IMR-90 (cell line): ENCODE data around the gene OBP2B. TPM values are rescaled to one million over a fixed set of nuclear protein-coding genes. Genes with fewer than 3 reads are reported as not detected.

ENCODE experiments used
- ATAC-seq: fragments of 200-7000 bp; cut with Tn5 transposase; 2 replicates; pipeline ENCODE4 v1.9.1; 2020; ENCODE audit warnings: low read depth, mild to moderate bottlenecking, moderate library complexity
- BruUV-seq: library from RNA; stranded (reverse); fragments of 400-500 nt; replicated peaks from 2 replicates; lab custom pipeline; 2021; lab: Mats Ljungman, UMichigan
- CTCF ChIA-PET: fragments of 300-600 bp; formaldehyde crosslinking; extraction: SDS; loops from one replicate; lab custom pipeline; 2021; ENCODE audit warnings: antibody characterized with exemption; lab: Yijun Ruan, JAX
- POLR2A ChIA-PET: fragments of 300-600 bp; sonication (Branson Sonifier 250); formaldehyde crosslinking; loops from one replicate; lab custom pipeline; 2022; ENCODE audit warnings: antibody characterized with exemption; ENCODE audit not compliant: unreplicated experiment; lab: Charles Lee
- DNase-seq: peaks from one replicate; pipeline ENCODE4 v3.0.0; 2013
- H2AFZ ChIP-seq: replicated peaks from 2 replicates; pipeline ENCODE3; 2013; ENCODE audit warnings: low read length, mild to moderate bottlenecking; ENCODE audit not compliant: poor library complexity
- H2AK5ac ChIP-seq: 2 replicates; pipeline ENCODE4 v1.6.1; 2013; ENCODE audit warnings: low read depth, low read length, inconsistent platforms
- H2AK9ac ChIP-seq: replicated peaks from 2 replicates; pipeline ENCODE3; 2013; ENCODE audit warnings: mild to moderate bottlenecking, low read depth, low read length, moderate library complexity; ENCODE audit not compliant: poor library complexity
- H2BK120ac ChIP-seq: 2 replicates; pipeline ENCODE4 v1.6.1; 2013; ENCODE audit warnings: low read depth, low read length, inconsistent platforms
- H2BK15ac ChIP-seq: 3 replicates; pipeline ENCODE4 v1.6.1; 2013; ENCODE audit warnings: low read depth, low read length, inconsistent platforms
- H2BK20ac ChIP-seq: 2 replicates; pipeline ENCODE4 v1.6.1; 2013; ENCODE audit warnings: low read depth, mild to moderate bottlenecking, inconsistent platforms, low read length, moderate library complexity
- H2BK5ac ChIP-seq: 2 replicates; pipeline ENCODE4 v1.6.1; 2013; ENCODE audit warnings: mild to moderate bottlenecking, low read depth, low read length, inconsistent platforms; ENCODE audit not compliant: poor library complexity, severe bottlenecking
- H3K14ac ChIP-seq: replicated peaks from 2 replicates; pipeline ENCODE4 v1.6.1; 2013; ENCODE audit warnings: low read depth, low read length, inconsistent platforms
- H3K18ac ChIP-seq: 2 replicates; pipeline ENCODE4 v1.6.1; 2013; ENCODE audit warnings: low read depth, low read length, control low read depth
- H3K23ac ChIP-seq: 2 replicates; pipeline ENCODE4 v1.6.1; 2013; ENCODE audit warnings: low read depth, low read length, inconsistent platforms
- H3K27ac ChIP-seq: 2 replicates; pipeline ENCODE4 v1.5.1; 2013; ENCODE audit warnings: mild to moderate bottlenecking, control low read depth, low read length; ENCODE audit not compliant: insufficient read depth
- H3K27me3 ChIP-seq: 2 replicates; pipeline ENCODE4 v1.6.1; 2013; ENCODE audit warnings: low read length; ENCODE audit not compliant: control insufficient read depth, insufficient read depth
- H3K36me3 ChIP-seq: 2 replicates; pipeline ENCODE4 v1.6.1; 2013; ENCODE audit warnings: low read length, mixed read lengths; ENCODE audit not compliant: control insufficient read depth, insufficient read depth
- H3K4ac ChIP-seq: 2 replicates; pipeline ENCODE4 v1.6.1; 2013; ENCODE audit warnings: low read depth, low read length, inconsistent platforms
- H3K4me1 ChIP-seq: 2 replicates; pipeline ENCODE4 v1.6.1; 2013; ENCODE audit warnings: low read length, mixed read lengths; ENCODE audit not compliant: control insufficient read depth, insufficient read depth
- H3K4me2 ChIP-seq: 2 replicates; pipeline ENCODE4 v1.6.1; 2013; ENCODE audit warnings: low read depth, mild to moderate bottlenecking, control low read depth, low read length, moderate library complexity
- H3K4me3 ChIP-seq: 2 replicates; pipeline ENCODE4 v1.5.1; 2013; ENCODE audit warnings: low read depth, mild to moderate bottlenecking, control low read depth, low read length, moderate library complexity; ENCODE audit not compliant: insufficient read depth
- H3K56ac ChIP-seq: 2 replicates; pipeline ENCODE4 v1.6.1; 2013; ENCODE audit warnings: low read length, inconsistent platforms; ENCODE audit not compliant: insufficient read depth; ENCODE audit errors: extremely low read depth
- H3K79me1 ChIP-seq, 2 experiments: 2 replicates each; pipeline ENCODE4 v1.6.1; 2013; ENCODE audit warnings: low read length in 2 of 2, inconsistent platforms in 1 of 2, low read depth in 1 of 2
- H3K9ac ChIP-seq: 2 replicates; pipeline ENCODE4 v1.6.1; 2013; ENCODE audit warnings: low read depth, low read length, control low read depth
- H3K9me1 ChIP-seq: 2 replicates; pipeline ENCODE4 v1.6.1; 2013; ENCODE audit warnings: low read length, inconsistent platforms; ENCODE audit not compliant: insufficient read depth
- H3K9me3 ChIP-seq: 2 replicates; pipeline ENCODE4 v1.6.1; 2013; ENCODE audit warnings: low read length; ENCODE audit not compliant: control insufficient read depth, insufficient read depth
- H4K20me1 ChIP-seq: 2 replicates; pipeline ENCODE4 v1.6.1; 2013; ENCODE audit warnings: low read length, inconsistent platforms; ENCODE audit not compliant: insufficient read depth
- H4K5ac ChIP-seq: 2 replicates; pipeline ENCODE4 v1.6.1; 2013; ENCODE audit warnings: mild to moderate bottlenecking, low read depth, low read length, control low read depth
- H4K8ac ChIP-seq, 2 experiments: 2 replicates each; pipeline ENCODE4 v1.6.1; 2013; ENCODE audit warnings: low read depth in 2 of 2, low read length in 2 of 2, control low read depth in 1 of 2, inconsistent platforms in 1 of 2
- H4K91ac ChIP-seq: 2 replicates; pipeline ENCODE4 v1.6.1; 2013; ENCODE audit warnings: low read depth, low read length, inconsistent platforms; ENCODE audit not compliant: insufficient read depth
- BHLHE40 ChIP-seq: fragments of 150-350 bp; IDR thresholded peaks from 2 replicates; pipeline ENCODE4 v1.6.1; 2016; ENCODE audit warnings: mild to moderate bottlenecking, low read depth, low read length
- CHD1 ChIP-seq: IDR thresholded peaks from 2 replicates; pipeline ENCODE4 v1.6.1; 2012; ENCODE audit warnings: low read depth, low read length, improper control_type of control experiment
- FOS ChIP-seq: fragments of 150-350 bp; IDR thresholded peaks from 2 replicates; pipeline ENCODE4 v1.6.1; 2016; ENCODE audit warnings: low read depth, low read length
- MAFK ChIP-seq: IDR thresholded peaks from 2 replicates; pipeline ENCODE4 v1.6.1; 2012; ENCODE audit warnings: low read depth, low read length, improper control_type of control experiment
- MAZ ChIP-seq: IDR thresholded peaks from 2 replicates; pipeline ENCODE4 v1.6.1; 2012; ENCODE audit warnings: low read depth, mild to moderate bottlenecking, low read length, improper control_type of control experiment, moderate library complexity, borderline replicate concordance
- MXI1 ChIP-seq: IDR thresholded peaks from 2 replicates; pipeline ENCODE4 v1.6.1; 2012; ENCODE audit warnings: low read depth, mild to moderate bottlenecking, low read length, moderate library complexity, borderline replicate concordance
- NFE2L2 ChIP-seq: fragments of 150-350 bp; IDR thresholded peaks from 2 replicates; pipeline ENCODE4 v1.6.1; 2016; ENCODE audit warnings: low read depth, mild to moderate bottlenecking, low read length
- POLR2A ChIP-seq: IDR thresholded peaks from 2 replicates; pipeline ENCODE4 v1.6.1; 2012; ENCODE audit warnings: mild to moderate bottlenecking, low read depth, low read length
- RCOR1 ChIP-seq: IDR thresholded peaks from 2 replicates; pipeline ENCODE4 v1.6.1; 2012; ENCODE audit warnings: mild to moderate bottlenecking, low read length, improper control_type of control experiment; ENCODE audit not compliant: insufficient replicate concordance
- RFX5 ChIP-seq: IDR thresholded peaks from 2 replicates; pipeline ENCODE4 v1.8.0; 2012; ENCODE audit warnings: low read depth, mild to moderate bottlenecking, low read length, moderate library complexity
- SMC3 ChIP-seq: fragments of 150-350 bp; IDR thresholded peaks from 2 replicates; pipeline ENCODE4 v1.6.1; 2016; ENCODE audit warnings: low read depth, mild to moderate bottlenecking, antibody characterized with exemption, low read length, moderate library complexity
- WGBS, 2 experiments: methylation state at CpG; one replicate each; pipeline versions ENCODE4 v1.1.5 to v1.1.7; 2013; ENCODE audit warnings: missing lambda C conversion rate in 2 of 2; ENCODE audit not compliant: insufficient read length in 1 of 2; ENCODE audit errors: extremely low coverage in 2 of 2; 5-methylcytosine and 5-hydroxymethylcytosine counted together
- dilution Hi-C: fragments of 300-500 bp; cut with HindIII; formaldehyde crosslinking; loops from one replicate; pipeline ENCODE4 v1.14.3; 2018; ENCODE audit warnings: low sequenced_read_pairs; ENCODE audit not compliant: unreplicated experiment
- in situ Hi-C: fragments of 300-500 bp; cut with MboI; formaldehyde crosslinking; loops from 3 replicates; pipeline ENCODE4 v1.14.3; 2019; ENCODE audit warnings: low sequenced_read_pairs, inconsistent platforms, mixed read lengths
- intact Hi-C: fragments of 100-400 bp; cut with micrococcal nuclease; formaldehyde crosslinking; loops from 2 replicates; pipeline ENCODE4 v1.10.0; 2022
- polyA plus RNA-seq, 3 experiments: library from polyadenylated mRNA; depleted of rRNA; stranded (reverse); fragments of >200 nt; gene quantifications; 2 replicates each; pipeline ENCODE4 v1.2.3, GENCODE V29; 2012; ENCODE audit warnings: low replicate concordance in 1 of 3
- total RNA-seq: library from RNA; depleted of rRNA; stranded (reverse); fragments of >200 nt; gene quantifications from 2 replicates; pipeline ENCODE4 v1.2.3, GENCODE V29; 2012
- TF ChIP-seq, protein P1 (sequence below): fragments of 150-350 bp; IDR thresholded peaks from 2 replicates; pipeline ENCODE4 v1.6.1; 2016; ENCODE audit warnings: low read depth, mild to moderate bottlenecking, low read length, moderate library complexity, borderline replicate concordance
- TF ChIP-seq, protein P2 (sequence below): conservative IDR thresholded peaks from 2 replicates; pipeline ENCODE4 v1.5.1; 2012; ENCODE audit warnings: mild to moderate bottlenecking, low read depth, low read length, improper control_type of control experiment

OBP2B gene
- total and polyA plus RNA-seq, 2 of the 4 experiments (the other 2 are of a cell fraction) = not detected

DNA sequence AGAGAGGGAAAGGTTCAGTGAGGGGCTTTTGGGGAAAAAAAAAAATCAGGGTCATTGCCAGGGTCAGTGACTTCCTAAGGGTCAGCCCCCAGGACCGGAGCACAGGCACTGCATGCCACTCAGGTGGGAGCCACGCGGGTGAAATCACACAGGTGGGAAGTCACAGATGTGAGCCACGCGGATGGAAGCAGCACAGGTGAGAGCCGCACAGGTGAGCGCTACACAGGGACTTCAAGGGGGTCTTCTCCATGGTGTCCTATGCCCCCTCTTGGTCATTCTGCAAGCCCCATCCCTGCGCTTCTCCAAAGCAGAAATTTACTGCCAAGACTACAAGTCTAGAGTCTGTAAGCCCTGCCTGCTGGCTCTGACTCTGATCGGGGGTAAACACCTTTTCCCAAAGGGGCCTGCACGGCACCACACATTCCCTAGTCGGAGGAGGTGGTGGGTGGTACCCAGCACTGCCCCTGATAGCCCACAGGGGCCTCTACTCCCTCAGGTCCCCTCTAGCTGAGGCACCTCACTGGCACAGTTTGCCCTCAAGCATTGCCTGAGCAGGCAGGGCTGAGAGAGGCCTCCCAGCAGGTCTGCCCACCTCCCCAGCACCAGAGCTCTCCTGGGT lies 18.3 kb upstream of the OBP2B start:
- no peak overlapping the region for H2BK20ac ChIP-seq
- no peak for ATAC-seq
- intact Hi-C loops (no loop called here), in situ Hi-C loops (no loop called here), dilution Hi-C loops (no loop called here)
- H3K36me3 ChIP-seq = no peaks in the 10 kb centered on the region
- H3K56ac ChIP-seq = no peak overlapping the region
- H3K4ac ChIP-seq = no peak overlapping the region
- H3K4me1 ChIP-seq = no peaks in the 10 kb centered on the region
- no peak overlapping the region for H3K18ac ChIP-seq
- H2BK15ac ChIP-seq = no peak overlapping the region
- no peak overlapping the region for H2BK120ac ChIP-seq
- TF ChIP-seq MAFK (no peak), POLR2A (no peak), CHD1 (no peak), FOS (no peak), BHLHE40 (no peak), MAZ (no peak), RFX5 (no peak), NFE2L2 (no peak), SMC3 (no peak), MXI1 (no peak), RCOR1 (no peak)
- TF ChIP-seq, protein P1, sequence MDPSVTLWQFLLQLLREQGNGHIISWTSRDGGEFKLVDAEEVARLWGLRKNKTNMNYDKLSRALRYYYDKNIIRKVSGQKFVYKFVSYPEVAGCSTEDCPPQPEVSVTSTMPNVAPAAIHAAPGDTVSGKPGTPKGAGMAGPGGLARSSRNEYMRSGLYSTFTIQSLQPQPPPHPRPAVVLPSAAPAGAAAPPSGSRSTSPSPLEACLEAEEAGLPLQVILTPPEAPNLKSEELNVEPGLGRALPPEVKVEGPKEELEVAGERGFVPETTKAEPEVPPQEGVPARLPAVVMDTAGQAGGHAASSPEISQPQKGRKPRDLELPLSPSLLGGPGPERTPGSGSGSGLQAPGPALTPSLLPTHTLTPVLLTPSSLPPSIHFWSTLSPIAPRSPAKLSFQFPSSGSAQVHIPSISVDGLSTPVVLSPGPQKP = no peak
- TF ChIP-seq, protein P2, sequence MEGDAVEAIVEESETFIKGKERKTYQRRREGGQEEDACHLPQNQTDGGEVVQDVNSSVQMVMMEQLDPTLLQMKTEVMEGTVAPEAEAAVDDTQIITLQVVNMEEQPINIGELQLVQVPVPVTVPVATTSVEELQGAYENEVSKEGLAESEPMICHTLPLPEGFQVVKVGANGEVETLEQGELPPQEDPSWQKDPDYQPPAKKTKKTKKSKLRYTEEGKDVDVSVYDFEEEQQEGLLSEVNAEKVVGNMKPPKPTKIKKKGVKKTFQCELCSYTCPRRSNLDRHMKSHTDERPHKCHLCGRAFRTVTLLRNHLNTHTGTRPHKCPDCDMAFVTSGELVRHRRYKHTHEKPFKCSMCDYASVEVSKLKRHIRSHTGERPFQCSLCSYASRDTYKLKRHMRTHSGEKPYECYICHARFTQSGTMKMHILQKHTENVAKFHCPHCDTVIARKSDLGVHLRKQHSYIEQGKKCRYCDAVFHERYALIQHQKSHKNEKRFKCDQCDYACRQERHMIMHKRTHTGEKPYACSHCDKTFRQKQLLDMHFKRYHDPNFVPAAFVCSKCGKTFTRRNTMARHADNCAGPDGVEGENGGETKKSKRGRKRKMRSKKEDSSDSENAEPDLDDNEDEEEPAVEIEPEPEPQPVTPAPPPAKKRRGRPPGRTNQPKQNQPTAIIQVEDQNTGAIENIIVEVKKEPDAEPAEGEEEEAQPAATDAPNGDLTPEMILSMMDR = no peak
- H3K14ac ChIP-seq = no peak overlapping the region
- H4K91ac ChIP-seq = no peak overlapping the region
- no peak overlapping the region for H3K4me3 ChIP-seq
- no peak overlapping the region for H3K27ac ChIP-seq
- H2AK5ac ChIP-seq = no peak overlapping the region
- H3K4me2 ChIP-seq = no peak overlapping the region
- H4K8ac ChIP-seq = no peak overlapping the region
- H2BK5ac ChIP-seq = no peak overlapping the region
- H3K79me1 ChIP-seq = no peaks in the 10 kb centered on the region
- no TSS peak for BruUV-seq
- no peak for DNase-seq
- H3K9me3 ChIP-seq = no peaks in the 10 kb centered on the region
- H3K23ac ChIP-seq = no peak overlapping the region
- no peaks in the 10 kb centered on the region for H3K9me1 ChIP-seq
- H4K5ac ChIP-seq = no peak overlapping the region
- no peak overlapping the region for H2AFZ ChIP-seq
- CTCF ChIA-PET = no interaction called here
- H3K27me3 ChIP-seq = peaks cover 8% of the 10 kb centered on the region
- H3K9ac ChIP-seq = no peak overlapping the region
- H4K20me1 ChIP-seq = no peaks in the 10 kb centered on the region
- H2AK9ac ChIP-seq = no peak overlapping the region
- WGBS, 2 experiments = 69% methylated on average over 3 of the region's 11 CpGs; no CpG with 5 or more reads in 1 of the 2 experiments
- POLR2A ChIA-PET = no interaction called here
